Esophagus muscularis mucosa (tissue), 4 donors: Measurements from ENCODE around the gene CTSS. TPM values are rescaled to one million over a fixed set of nuclear protein-coding genes. Genes with fewer than 3 reads are reported as not detected.
A peak's percentile ranks its signal among the peaks of the same experiment; 100 is the strongest.

Experiments
- DNase-seq: peaks from one replicate; pipeline ENCODE4 v3.0.0-alpha.2; 2017; ENCODE audit errors: extremely low spot score
- H3K27ac ChIP-seq, 4 donors: fragments of 200-600 bp; sonication (generic); replicated peaks in 1 of 4; 1 replicate in 3 of 4; 2 replicates in 1 of 4; pipeline ENCODE4 v1.5.1; 2016 to 2019; ENCODE audit warnings: mild to moderate bottlenecking in 1 of 4
- H3K27me3 ChIP-seq, 4 donors: fragments of 200-600 bp; sonication (generic); one replicate each; pipeline versions ENCODE4 v1.5.1 to v1.6.0; 2016 to 2019
- H3K36me3 ChIP-seq, 4 donors: fragments of 200-600 bp; sonication (generic); one replicate each; pipeline ENCODE4 v1.5.1; 2016 to 2019
- H3K4me1 ChIP-seq, 4 donors: fragments of 200-600 bp; sonication (generic); one replicate each; pipeline ENCODE4 v1.5.1; 2016 to 2019
- H3K4me3 ChIP-seq, 4 donors: fragments of 200-600 bp; sonication (generic); 1 replicate in 2 of 4; 2 replicates in 2 of 4; pipeline ENCODE4 v1.5.1; 2016 to 2019; ENCODE audit warnings: mild to moderate bottlenecking in 4 of 4, moderate library complexity in 1 of 4
- H3K9me3 ChIP-seq, 4 donors: fragments of 200-600 bp; sonication (generic); 1 replicate in 3 of 4; 2 replicates in 1 of 4; pipeline ENCODE4 v1.5.1; 2016 to 2019
- EP300 ChIP-seq: sonication (generic); formaldehyde crosslinking; IDR thresholded peaks from one replicate; pipeline ENCODE4 v1.6.1; 2017; ENCODE audit warnings: antibody characterized with exemption
- POLR2A ChIP-seq: fragments of 450-650 bp; IDR thresholded peaks from one replicate; pipeline ENCODE4 v1.6.1; 2017; ENCODE audit warnings: antibody characterized with exemption, moderate library complexity, mild to moderate bottlenecking, low read depth
- POLR2AphosphoS5 ChIP-seq, 2 donors: sonication (generic); formaldehyde crosslinking; IDR thresholded peaks; one replicate each; pipeline ENCODE4 v1.6.1; 2017; ENCODE audit warnings: antibody characterized with exemption in 2 of 2
- WGBS: methylation state at CpG from one replicate; pipeline ENCODE4 v1.1.5; 2018; 5-methylcytosine and 5-hydroxymethylcytosine counted together
- intact Hi-C: fragments of 100-400 bp; cut with DNase I; formaldehyde crosslinking; loops from one replicate; pipeline ENCODE4 v1.15.1; 2023
- total RNA-seq, 4 donors: library from RNA; depleted of rRNA; stranded (reverse); fragments of >200 nt; gene quantifications; one replicate each; pipeline versions ENCODE4 v1.1.0 to v1.2.1, GENCODE V29; 2016
- TF ChIP-seq, protein P1 (sequence below), 3 experiments: fragments of 200-600 bp in 2 of 3; fragments of 450-650 bp in 1 of 3; sonication (generic) in 2 of 3; IDR thresholded peaks; one replicate each; pipeline ENCODE4 v1.5.1; 2017 to 2019; ENCODE audit warnings: antibody characterized with exemption in 3 of 3, mild to moderate bottlenecking in 2 of 3, moderate library complexity in 1 of 3

The CTSS gene
- total RNA-seq, 4 donors from 2014 or later = 20.2 to 82.7 (median 45.2) TPM

DNA sequence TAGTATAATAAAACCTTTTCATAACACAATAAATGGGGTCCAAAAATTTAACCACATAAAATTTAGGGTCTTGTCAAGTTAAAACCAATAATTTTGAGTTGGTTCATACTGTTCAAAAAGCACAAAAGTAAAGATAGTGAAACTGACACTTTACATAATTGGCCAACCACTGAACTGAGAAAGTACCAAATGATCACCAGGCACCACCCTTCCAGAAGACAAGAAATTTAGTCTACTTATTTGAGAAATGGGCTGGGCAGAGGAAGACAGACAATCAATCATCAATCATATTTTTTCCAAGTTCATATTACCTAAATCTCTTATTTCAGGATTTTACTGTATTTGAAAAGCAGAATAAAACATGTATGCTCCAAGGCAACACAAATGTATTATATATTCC lies 62.2 kb downstream of the CTSS start:
- Histone ChIP-seq H3K4me1 (no peaks in the 10 kb centered on the region), H3K9me3 (no peaks in the 10 kb centered on the region), H3K36me3 (no peaks in the 10 kb centered on the region), H3K4me3 (no peak overlapping the region), H3K27ac (no peak overlapping the region), H3K27me3 (no peaks in the 10 kb centered on the region)
- TF ChIP-seq POLR2A (no peak), EP300 (no peak), POLR2AphosphoS5 (IDR thresholded peaks at IDR 0.05) (no peak)
- TF ChIP-seq, protein P1, sequence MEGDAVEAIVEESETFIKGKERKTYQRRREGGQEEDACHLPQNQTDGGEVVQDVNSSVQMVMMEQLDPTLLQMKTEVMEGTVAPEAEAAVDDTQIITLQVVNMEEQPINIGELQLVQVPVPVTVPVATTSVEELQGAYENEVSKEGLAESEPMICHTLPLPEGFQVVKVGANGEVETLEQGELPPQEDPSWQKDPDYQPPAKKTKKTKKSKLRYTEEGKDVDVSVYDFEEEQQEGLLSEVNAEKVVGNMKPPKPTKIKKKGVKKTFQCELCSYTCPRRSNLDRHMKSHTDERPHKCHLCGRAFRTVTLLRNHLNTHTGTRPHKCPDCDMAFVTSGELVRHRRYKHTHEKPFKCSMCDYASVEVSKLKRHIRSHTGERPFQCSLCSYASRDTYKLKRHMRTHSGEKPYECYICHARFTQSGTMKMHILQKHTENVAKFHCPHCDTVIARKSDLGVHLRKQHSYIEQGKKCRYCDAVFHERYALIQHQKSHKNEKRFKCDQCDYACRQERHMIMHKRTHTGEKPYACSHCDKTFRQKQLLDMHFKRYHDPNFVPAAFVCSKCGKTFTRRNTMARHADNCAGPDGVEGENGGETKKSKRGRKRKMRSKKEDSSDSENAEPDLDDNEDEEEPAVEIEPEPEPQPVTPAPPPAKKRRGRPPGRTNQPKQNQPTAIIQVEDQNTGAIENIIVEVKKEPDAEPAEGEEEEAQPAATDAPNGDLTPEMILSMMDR (IDR thresholded peaks at IDR 0.05) = no peak
- intact Hi-C loops = no loop called here
- DNase-seq = no peak

DNA sequence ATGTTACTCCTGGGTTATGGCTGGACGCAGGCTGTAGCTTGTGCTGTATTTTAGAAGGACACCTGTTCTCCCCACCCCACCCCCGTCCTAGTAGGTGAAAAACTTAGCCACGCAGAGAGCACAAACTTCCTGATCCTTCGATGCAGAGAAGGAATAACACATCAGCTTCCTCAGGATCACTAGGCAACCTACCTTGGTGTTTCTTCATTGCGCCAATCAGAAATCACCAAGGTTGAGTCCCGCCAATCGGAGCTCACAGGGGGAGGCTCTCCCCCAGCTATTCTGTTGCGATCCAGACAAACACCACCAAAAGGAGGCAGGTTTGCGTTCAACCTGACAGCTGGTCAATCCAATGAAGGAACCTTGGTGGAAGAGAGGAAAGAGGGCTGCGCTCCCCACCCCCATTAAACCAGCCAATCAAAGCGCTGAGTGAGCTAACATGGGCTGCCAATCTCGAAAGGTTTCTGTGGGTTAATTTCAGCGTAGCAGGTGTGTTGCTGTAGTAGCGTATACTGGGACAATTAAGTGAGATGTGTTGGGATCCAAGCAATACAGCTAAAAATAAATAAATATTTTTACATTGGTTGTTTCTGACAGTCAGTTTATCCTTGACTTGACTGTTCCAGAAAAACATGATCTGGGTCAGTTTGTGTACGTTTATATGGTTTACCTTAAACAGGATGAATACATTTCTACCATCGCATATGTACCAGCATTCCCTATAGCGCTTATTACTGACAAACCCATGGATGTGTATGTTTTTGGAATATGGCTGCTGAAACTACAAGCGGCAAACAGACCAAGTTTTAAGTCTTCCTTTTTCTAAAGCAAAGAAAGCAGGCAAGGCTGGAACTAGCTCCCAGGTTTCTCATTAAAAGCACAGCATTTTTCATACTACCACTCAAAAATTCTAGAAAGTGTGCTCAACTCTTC lies 68.3 kb downstream of the CTSS start, which contains the start of gene GOLPH3L:
GOLPH3L (minus strand) TSS at position 160 of the 933 bp plus-strand sequence. CDS start 2,316 bp downstream, outside the sequence.
- Histone ChIP-seq H3K4me1 (peaks cover 14 to 37% (median 33%) of the 10 kb centered on the region in 4 donors), H3K36me3 (peaks cover 5 to 22% (median 17%) of the 10 kb centered on the region in 4 donors), H3K27me3 (no peaks in the 10 kb centered on the region), H3K9me3 (no peaks in the 10 kb centered on the region), H3K27ac (peak within 1 kb of the TSS; percentile 69 to 81 (median 78)), H3K4me3 (peak within 1 kb of the TSS; percentile 66 to 75 (median 69))
- intact Hi-C loops = loop anchor here (10.0 kb wide), 1 partner anchor 308 kb away; the partner anchor contains the start of genes MINDY1 and PRUNE1
- TF ChIP-seq EP300 = no peak
- no peak for TF ChIP-seq POLR2A
- peak; percentile 84 to 91 for TF ChIP-seq POLR2AphosphoS5 (IDR thresholded peaks at IDR 0.05)
- TF ChIP-seq, protein P1 (IDR thresholded peaks at IDR 0.05) = peak in 1 of 3 experiments; percentile 29
- 1% methylated on average over 18 of the region's 18 CpGs for WGBS
- DNase-seq = peak; percentile 97

DNA sequence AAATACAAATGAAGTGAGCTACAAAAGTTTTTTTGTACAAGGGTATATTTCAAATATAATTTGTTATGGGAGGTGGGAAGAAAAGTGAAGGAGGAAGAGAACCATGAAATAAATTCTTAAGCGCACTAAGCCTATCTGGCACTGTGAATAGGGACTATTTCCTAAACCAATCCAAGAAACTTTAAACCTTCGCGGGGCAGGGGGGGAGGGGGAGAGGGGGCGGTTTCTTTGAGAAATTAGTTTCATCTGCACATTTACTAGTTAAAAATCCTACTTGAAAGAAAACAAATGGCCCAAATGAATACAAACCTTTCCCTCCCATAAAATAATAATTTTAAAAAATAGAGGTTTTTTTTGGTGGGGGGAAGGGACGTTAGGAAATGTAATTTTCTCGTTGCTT lies 69.0 kb downstream of the CTSS start:
- no peaks in the 10 kb centered on the region for H3K27me3 ChIP-seq
- H3K27ac ChIP-seq = peak overlapping the region; percentile 69 to 81 (median 78)
- DNase-seq = no peak
- H3K4me3 ChIP-seq = peak overlapping the region; percentile 66 to 75 (median 69)
- 0% methylated on average over 6 of the region's 6 CpGs for WGBS
- peaks cover 14 to 37% (median 34%) of the 10 kb centered on the region in 4 donors for H3K4me1 ChIP-seq
- no peak for TF ChIP-seq EP300
- no peak for TF ChIP-seq POLR2A
- no peaks in the 10 kb centered on the region for H3K9me3 ChIP-seq
- intact Hi-C loops = loop anchor here (10.0 kb wide), 1 partner anchor 308 kb away; the partner anchor contains the start of genes MINDY1 and PRUNE1
- H3K36me3 ChIP-seq = peaks cover 6 to 29% (median 21%) of the 10 kb centered on the region in 4 donors

DNA sequence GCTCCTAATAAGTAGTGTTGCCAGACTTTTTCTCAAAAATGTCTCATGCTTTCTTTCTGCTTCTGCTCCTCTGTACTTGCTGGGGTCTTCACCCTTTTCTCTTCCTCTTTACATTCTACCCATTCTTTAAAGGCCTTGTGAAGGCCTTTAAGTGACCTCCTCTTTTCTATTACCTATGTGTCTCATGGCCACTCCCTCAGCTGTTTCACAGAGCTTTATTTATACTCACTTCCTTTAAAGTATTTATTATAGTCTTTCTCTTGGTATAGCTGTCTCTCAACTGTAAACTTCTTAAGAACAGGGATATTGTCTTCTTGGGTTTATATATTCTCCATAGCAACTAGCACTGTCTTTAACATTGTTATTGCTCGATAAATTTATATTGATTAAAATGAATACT lies 69.4 kb downstream of the CTSS start:
- no peaks in the 10 kb centered on the region for H3K27me3 ChIP-seq
- H3K27ac ChIP-seq = peak overlapping the region in 3 of 4 donors; percentile 69 to 81 (median 77)
- peaks cover 14 to 37% (median 34%) of the 10 kb centered on the region in 4 donors for H3K4me1 ChIP-seq
- H3K9me3 ChIP-seq = no peaks in the 10 kb centered on the region
- 22% methylated on average over 1 of the region's 1 CpG for WGBS
- no peak for TF ChIP-seq EP300
- TF ChIP-seq, protein P1 (IDR thresholded peaks at IDR 0.05) = no peak
- no peak for TF ChIP-seq POLR2AphosphoS5 (IDR thresholded peaks at IDR 0.05)
- no peak for TF ChIP-seq POLR2A
- peaks cover 6 to 32% (median 23%) of the 10 kb centered on the region in 4 donors for H3K36me3 ChIP-seq
- peak overlapping the region; percentile 66 to 75 (median 69) for H3K4me3 ChIP-seq
- no peak for DNase-seq
- intact Hi-C loops = loop anchor here (10.0 kb wide), 1 partner anchor 309 kb away; the partner anchor contains the start of genes MINDY1 and PRUNE1

DNA sequence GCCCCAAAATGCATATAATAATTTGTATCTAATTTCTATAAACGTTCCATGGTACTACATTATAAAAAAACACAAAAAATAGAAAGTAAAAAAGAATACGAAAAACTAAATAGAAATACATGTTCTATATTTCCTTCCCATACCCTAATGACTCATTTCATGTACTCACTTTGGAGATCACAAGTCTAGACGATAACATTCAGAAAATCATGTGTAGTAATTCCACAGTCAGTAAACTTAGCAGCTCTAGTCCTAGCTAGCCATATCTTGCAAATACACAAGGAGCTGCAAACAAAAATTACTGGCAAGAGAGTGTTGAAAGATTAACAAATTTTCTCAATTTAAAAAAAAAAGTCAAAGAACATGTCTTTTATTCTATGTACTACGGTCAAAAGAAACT lies 70.0 kb downstream of the CTSS start:
- 76% methylated on average over 4 of the region's 4 CpGs for WGBS
- peak overlapping the region in 2 of 4 donors; percentile 77 to 81 for H3K27ac ChIP-seq
- intact Hi-C loops = loop anchor here (10.0 kb wide), 1 partner anchor 309 kb away; the partner anchor contains the start of genes MINDY1 and PRUNE1

More for the DNA sequence above, 70.0 kb downstream of the CTSS start:
- Histone ChIP-seq H3K4me1 (peaks cover 14 to 37% (median 34%) of the 10 kb centered on the region in 4 donors), H3K27me3 (no peaks in the 10 kb centered on the region), H3K4me3 (peak overlapping the region in 1 of 4 donors; percentile 66), H3K36me3 (peaks cover 6 to 38% (median 26%) of the 10 kb centered on the region in 4 donors), H3K9me3 (no peaks in the 10 kb centered on the region)
- TF ChIP-seq, protein P1 (IDR thresholded peaks at IDR 0.05) = no peak
- TF ChIP-seq EP300 = no peak
- TF ChIP-seq POLR2A = no peak
- no peak for TF ChIP-seq POLR2AphosphoS5 (IDR thresholded peaks at IDR 0.05)
- DNase-seq = no peak
